Measurements from ENCODE around the gene PTCD3. TPM values are rescaled to one million over a fixed set of nuclear protein-coding genes. Genes with fewer than 3 reads are reported as not detected.

The PTCD3 gene
- total RNA-seq, 2 experiments from 2014 or later, result 141 to 162 TPM

GRCh38 chr2:86070868-86071267 is 35.2 kb upstream of the PTCD3 start:
- CTCF ChIA-PET, result interaction anchor here (0.9 to 1.1 kb wide), 2 partner anchors 21 to 243 kb away, joined by 3 to 4 read pairs; no protein-coding TSS in a partner anchor
- no peaks in the 10 kb centered on the region for H3K9me3 Mint-ChIP-seq
- POLR2A ChIA-PET, result no interaction called here
- peaks cover 61% of the 10 kb centered on the region for H3K36me3 Mint-ChIP-seq (ENCODE audit: low read depth)
- peaks cover 32% of the 10 kb centered on the region for H3K4me1 Mint-ChIP-seq
- DNase-seq, result no peak
- H3K27ac Mint-ChIP-seq, result peak overlapping the region; percentile 38
- no peaks in the 10 kb centered on the region for H3K27me3 Mint-ChIP-seq
- H3K4me3 Mint-ChIP-seq, result no peak overlapping the region

- Mint-ChIP-seq H3K27ac (no peak overlapping the region), H3K4me1 (peaks cover 35% of the 10 kb centered on the region), H3K36me3 (ENCODE audit: low read depth) (peaks cover 60% of the 10 kb centered on the region), H3K9me3 (no peaks in the 10 kb centered on the region), H3K4me3 (no peak overlapping the region), H3K27me3 (no peaks in the 10 kb centered on the region)
- POLR2A ChIA-PET, result no interaction called here
- CTCF ChIA-PET, result interaction anchor here (0.6 to 1.6 kb wide), 3 partner anchors 9 to 184 kb away, joined by 3 to 4 read pairs (median 4); partner anchors contain the start of gene ST3GAL5
- DNase-seq, result no peak
Observed at GRCh38 chr2:86072271-86072858, 33.7 kb upstream of the PTCD3 start.

GRCh38 chr2:86073225-86073624 is 32.8 kb upstream of the PTCD3 start:
- no peaks in the 10 kb centered on the region for H3K9me3 Mint-ChIP-seq
- peak overlapping the region; percentile 61 for H3K27ac Mint-ChIP-seq

GRCh38 chr2:86074256-86074655 is 31.8 kb upstream of the PTCD3 start:
- ChIA-PET POLR2A (no interaction called here), CTCF (interaction anchor here (0.7 to 8.9 kb wide), 3 partner anchors 10 to 260 kb away, joined by 3 to 194 read pairs (median 3); no protein-coding TSS in a partner anchor)
- Mint-ChIP-seq H3K4me3 (no peak overlapping the region), H3K27me3 (no peaks in the 10 kb centered on the region), H3K9me3 (no peaks in the 10 kb centered on the region), H3K4me1 (peaks cover 36% of the 10 kb centered on the region), H3K27ac (no peak overlapping the region), H3K36me3 (ENCODE audit: low read depth) (peaks cover 56% of the 10 kb centered on the region)
- no peak for DNase-seq

More at GRCh38 chr2:86073225-86073624, 32.8 kb upstream of the PTCD3 start:
- Mint-ChIP-seq H3K27me3 (no peaks in the 10 kb centered on the region), H3K36me3 (ENCODE audit: low read depth) (peaks cover 61% of the 10 kb centered on the region), H3K4me3 (no peak overlapping the region), H3K4me1 (peaks cover 36% of the 10 kb centered on the region)
- POLR2A ChIA-PET, result no interaction called here
- CTCF ChIA-PET, result interaction anchor here (0.6 to 1.6 kb wide), 3 partner anchors 10 to 246 kb away, joined by 3 to 4 read pairs (median 3); no protein-coding TSS in a partner anchor
- DNase-seq, result no peak

- Mint-ChIP-seq H3K4me1 (peaks cover 36% of the 10 kb centered on the region), H3K36me3 (ENCODE audit: low read depth) (peaks cover 52% of the 10 kb centered on the region), H3K4me3 (no peak overlapping the region), H3K9me3 (no peaks in the 10 kb centered on the region), H3K27ac (no peak overlapping the region), H3K27me3 (no peaks in the 10 kb centered on the region)
- DNase-seq, result no peak
- ChIA-PET CTCF (interaction anchor here (0.7 to 8.9 kb wide), 3 partner anchors 10 to 261 kb away, joined by 3 to 194 read pairs (median 3); no protein-coding TSS in a partner anchor), POLR2A (no interaction called here)
Observed at GRCh38 chr2:86074811-86075210, 31.2 kb upstream of the PTCD3 start.

- ChIA-PET CTCF (interaction anchor here (0.9 to 8.9 kb wide), 4 partner anchors 12 to 249 kb away, joined by 3 to 194 read pairs (median 4); partner anchors contain the start of gene ST3GAL5), POLR2A (no interaction called here)
- Mint-ChIP-seq H3K4me1 (peaks cover 45% of the 10 kb centered on the region), H3K9me3 (no peaks in the 10 kb centered on the region), H3K27ac (no peak overlapping the region), H3K36me3 (ENCODE audit: low read depth) (peaks cover 49% of the 10 kb centered on the region), H3K4me3 (no peak overlapping the region), H3K27me3 (no peaks in the 10 kb centered on the region)
- DNase-seq, result no peak
Observed at GRCh38 chr2:86075886-86076285, 30.1 kb upstream of the PTCD3 start.

- no peak overlapping the region for H3K27ac Mint-ChIP-seq
Observed at GRCh38 chr2:86078774-86079545, 27.1 kb upstream of the PTCD3 start.

GRCh38 chr2:86079981-86080911 is 25.8 kb upstream of the PTCD3 start:
- H3K27me3 Mint-ChIP-seq, result no peaks in the 10 kb centered on the region
- peaks cover 30% of the 10 kb centered on the region for H3K36me3 Mint-ChIP-seq (ENCODE audit: low read depth)
- no peak overlapping the region for H3K4me3 Mint-ChIP-seq

More at GRCh38 chr2:86078774-86079545, 27.1 kb upstream of the PTCD3 start:
- POLR2A ChIA-PET, result no interaction called here
- H3K27me3 Mint-ChIP-seq, result no peaks in the 10 kb centered on the region
- H3K36me3 Mint-ChIP-seq (ENCODE audit: low read depth), result peaks cover 34% of the 10 kb centered on the region
- no peaks in the 10 kb centered on the region for H3K9me3 Mint-ChIP-seq
- CTCF ChIA-PET, result interaction anchor here (0.7 to 8.9 kb wide), 23 partner anchors 10 to 367 kb away, joined by 3 to 194 read pairs (median 4); partner anchors contain the start of genes POLR1A, PTCD3 and ST3GAL5
- peaks cover 40% of the 10 kb centered on the region for H3K4me1 Mint-ChIP-seq
- DNase-seq, result peak; percentile 58
- no peak overlapping the region for H3K4me3 Mint-ChIP-seq

DNA sequence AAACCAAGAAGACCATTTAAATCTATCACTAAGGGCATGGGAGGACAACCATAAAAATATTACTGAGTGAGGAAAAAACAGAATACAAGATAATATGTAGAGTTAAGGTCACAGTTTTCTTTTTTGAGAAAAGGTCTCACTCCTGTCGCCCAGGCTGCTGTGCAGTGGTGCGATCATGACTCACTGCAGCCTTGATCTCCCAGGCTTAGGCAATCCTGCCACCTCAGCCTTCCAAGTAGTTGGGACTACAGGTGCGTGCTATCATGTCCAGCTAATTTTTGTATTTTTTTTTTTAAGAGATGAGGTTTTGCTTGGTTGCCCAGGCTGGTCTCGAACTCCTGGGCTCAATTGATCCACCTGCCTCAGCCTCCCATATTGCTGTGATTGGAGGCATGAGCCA is 24.3 kb upstream of the PTCD3 start:
- ChIA-PET CTCF (interaction anchor here (0.6 to 8.9 kb wide), 3 partner anchors 55 to 312 kb away, joined by 4 to 194 read pairs (median 4); no protein-coding TSS in a partner anchor), POLR2A (no interaction called here)
- H3K4me3 Mint-ChIP-seq, result no peak overlapping the region
- H3K9me3 Mint-ChIP-seq, result no peaks in the 10 kb centered on the region
- no peaks in the 10 kb centered on the region for H3K27me3 Mint-ChIP-seq
- H3K27ac Mint-ChIP-seq, result peak overlapping the region; percentile 52
- H3K4me1 Mint-ChIP-seq, result peaks cover 40% of the 10 kb centered on the region
- H3K36me3 Mint-ChIP-seq (ENCODE audit: low read depth), result peaks cover 30% of the 10 kb centered on the region
- no peak for DNase-seq

More at GRCh38 chr2:86079981-86080911, 25.8 kb upstream of the PTCD3 start:
- peak overlapping the region; percentile 81 for H3K27ac Mint-ChIP-seq
- DNase-seq, result peak; percentile 91
- peaks cover 40% of the 10 kb centered on the region for H3K4me1 Mint-ChIP-seq
- no peaks in the 10 kb centered on the region for H3K9me3 Mint-ChIP-seq
- ChIA-PET POLR2A (no interaction called here), CTCF (interaction anchor here (0.6 to 8.9 kb wide), 31 partner anchors 9 to 608 kb away, joined by 3 to 194 read pairs (median 4); partner anchors contain the start of genes POLR1A, PTCD3 and ST3GAL5)

- CTCF ChIA-PET, result interaction anchor here (8.9 kb wide), 1 partner anchor 256 kb away, joined by 194 read pairs; no protein-coding TSS in a partner anchor
- POLR2A ChIA-PET, result no interaction called here
- no peak overlapping the region for H3K27ac Mint-ChIP-seq
Observed at GRCh38 chr2:86082756-86083155, 23.3 kb upstream of the PTCD3 start.

GRCh38 chr2:86087936-86088850 is 17.8 kb upstream of the PTCD3 start:
- peaks cover 25% of the 10 kb centered on the region for H3K36me3 Mint-ChIP-seq (ENCODE audit: low read depth)
- no peak overlapping the region for H3K4me3 Mint-ChIP-seq
- no peak overlapping the region for H3K27ac Mint-ChIP-seq
- ChIA-PET CTCF (interaction anchor here (0.7 to 4.3 kb wide), 10 partner anchors 9 to 261 kb away, joined by 3 to 24 read pairs (median 3); no protein-coding TSS in a partner anchor), POLR2A (no interaction called here)
- no peak for DNase-seq
- no peaks in the 10 kb centered on the region for H3K9me3 Mint-ChIP-seq
- no peaks in the 10 kb centered on the region for H3K4me1 Mint-ChIP-seq
- no peaks in the 10 kb centered on the region for H3K27me3 Mint-ChIP-seq

More at GRCh38 chr2:86082756-86083155, 23.3 kb upstream of the PTCD3 start:
- no peak for DNase-seq
- H3K4me1 Mint-ChIP-seq, result peaks cover 30% of the 10 kb centered on the region
- no peaks in the 10 kb centered on the region for H3K9me3 Mint-ChIP-seq
- no peak overlapping the region for H3K4me3 Mint-ChIP-seq
- H3K27me3 Mint-ChIP-seq, result no peaks in the 10 kb centered on the region
- peaks cover 24% of the 10 kb centered on the region for H3K36me3 Mint-ChIP-seq (ENCODE audit: low read depth)

Measured in activated CD4-positive, alpha-beta T cell treated with anti-CD3 and anti-CD28 coated beads, Interleukin-2, amount 10 ng/mL, durations not matched to agents 7 days and 5 days (primary cell).